Left lung (tissue), 10 donors: ENCODE measurements around the gene SLC25A6. TPM values are rescaled to one million over a fixed set of nuclear protein-coding genes. Genes with fewer than 3 reads are reported as not detected.

Experiments
- ATAC-seq: fragments of 200-7000 bp; cut with Tn5 transposase; one replicate; pipeline ENCODE4 v1.9.1; 2020; ENCODE audit warnings: moderate library complexity
- DNase-seq, 4 donors: peaks; one replicate each; pipeline ENCODE4 v3.0.0-alpha.2; 2013 to 2020
- H3K27ac ChIP-seq, 2 donors: fragments of 200-600 bp; sonication (generic) in 1 of 2; one replicate each; pipeline versions ENCODE4 v1.5.0 to v1.8.0; 2020 to 2021
- H3K27me3 ChIP-seq, 2 donors: fragments of 200-600 bp; sonication (generic) in 1 of 2; one replicate each; pipeline versions ENCODE4 v1.5.0 to v1.8.0; 2020 to 2021
- H3K36me3 ChIP-seq, 2 donors: fragments of 200-600 bp; sonication (generic) in 1 of 2; one replicate each; pipeline versions ENCODE4 v1.5.0 to v1.8.0; 2020 to 2021
- H3K4me1 ChIP-seq, 2 donors: fragments of 200-600 bp; one replicate each; pipeline ENCODE4 v1.8.0; 2021
- H3K4me3 ChIP-seq, 2 donors: fragments of 200-600 bp; sonication (generic) in 1 of 2; one replicate each; pipeline versions ENCODE4 v1.5.0 to v1.8.0; 2020 to 2021; ENCODE audit warnings: mild to moderate bottlenecking in 1 of 2
- H3K9me3 ChIP-seq, 2 donors: fragments of 200-600 bp; sonication (generic) in 1 of 2; one replicate each; pipeline versions ENCODE4 v1.5.0 to v1.8.0; 2020 to 2021
- CTCF ChIP-seq, 2 donors: fragments of 200-600 bp; sonication (generic) in 1 of 2; IDR thresholded peaks; one replicate each; pipeline versions ENCODE4 v1.5.0 to v1.8.0; 2021; ENCODE audit warnings: antibody characterized with exemption in 2 of 2
- intact Hi-C, 2 donors: fragments of 100-400 bp; cut with DNase I; formaldehyde crosslinking; loops; one replicate each; pipeline versions ENCODE4 v1.11.2 to v1.14.2; 2022
- polyA plus RNA-seq, 6 donors: library from polyadenylated mRNA; unstranded; fragments of 120-200 nt; gene quantifications; one replicate each; pipeline ENCODE4 v1.2.1, GENCODE V29; 2013; ENCODE audit not compliant: insufficient read length in 6 of 6
- total RNA-seq, 2 donors: library from RNA; stranded (reverse); fragmentation: NEBNext Ultra II Directional; extraction: Animal tissue kit (Norgen Biotek cat#: 25700); gene quantifications; one replicate each; pipeline ENCODE4 v1.2.1, GENCODE V29; 2021
- donor health status: DM: no; HTN: yes; CAD: no.
- donor health status: DM: no; HTN: no; CAD: no.

SLC25A6 gene
- total and polyA plus RNA-seq, 8 donors, result 285 to 559 (median 392) TPM

DNA sequence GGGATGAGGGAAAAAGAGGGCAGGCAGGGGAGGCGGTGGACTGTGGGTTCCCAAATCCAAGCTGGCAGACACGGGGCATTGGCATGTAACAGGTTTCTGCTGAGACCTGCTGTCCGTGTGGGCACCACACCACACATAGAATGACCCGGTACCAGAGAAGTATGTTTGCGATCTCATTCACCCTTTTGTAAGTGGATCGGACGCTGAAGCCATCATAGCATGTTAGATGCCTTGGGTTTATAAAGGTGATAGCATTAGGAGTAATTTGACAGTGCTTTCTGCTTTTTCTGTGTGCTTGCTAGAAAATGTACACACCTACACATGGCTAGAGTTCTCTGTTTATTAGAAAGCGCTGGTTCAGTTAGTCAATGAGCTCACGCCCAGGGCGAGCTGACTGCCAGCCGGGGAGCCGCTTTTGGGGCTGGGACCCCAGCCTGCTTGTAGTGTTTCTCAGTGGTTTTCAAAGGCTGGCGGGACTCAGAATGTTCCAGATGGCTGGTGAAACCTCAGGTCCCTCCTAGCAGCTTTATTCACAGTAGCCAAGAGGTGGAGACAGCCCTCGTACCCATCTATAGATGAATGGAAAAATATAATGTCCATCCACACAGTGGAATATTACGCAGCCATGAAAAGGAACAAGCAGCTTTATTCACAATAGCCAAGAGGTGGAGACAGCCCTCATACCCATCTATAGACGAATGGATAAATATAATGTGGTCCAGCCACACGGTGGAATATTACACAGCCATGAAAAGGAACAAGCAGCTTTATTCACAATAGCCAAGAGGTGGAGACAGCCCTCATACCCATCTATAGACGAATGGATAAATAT, 54.7 kb downstream of the SLC25A6 start:
- intact Hi-C loops, result no loop called here
- Histone ChIP-seq H3K4me1 (peaks cover 0 to 60% of the 10 kb centered on the region in 2 donors), H3K36me3 (peaks cover 0 to 4% of the 10 kb centered on the region in 2 donors), H3K27ac (peak overlapping the region; percentile 33 to 79), H3K27me3 (no peaks in the 10 kb centered on the region), H3K4me3 (peak overlapping the region; percentile 12 to 50), H3K9me3 (peaks cover 0 to 9% of the 10 kb centered on the region in 2 donors)
- no peak for TF ChIP-seq CTCF (IDR thresholded peaks at IDR 0.05)
- ATAC-seq, result peak; percentile 15
- peak in 1 of 4 donors; percentile 39 for DNase-seq

GRCh38 chrX:1336331-1336943, 55.5 kb downstream of the SLC25A6 start, which contains the start of gene IL3RA:
IL3RA (plus strand) TSS chrX:1336785; CDS start chrX:1341766, 4,981 bp downstream.
- DNase-seq (peak in 2 of 4 donors; percentile 79), ATAC-seq (peak; percentile 83)
- peaks cover 0 to 5% of the 10 kb centered on the region in 2 donors for H3K27me3 ChIP-seq
- intact Hi-C loops, result no loop called here
- H3K36me3 ChIP-seq, result peaks cover 0 to under 1% of the 10 kb centered on the region in 2 donors
- no peak for TF ChIP-seq CTCF (IDR thresholded peaks at IDR 0.05)
- peaks cover 0 to 54% of the 10 kb centered on the region in 2 donors for H3K4me1 ChIP-seq
- H3K9me3 ChIP-seq, result peaks cover 0 to 9% of the 10 kb centered on the region in 2 donors
- peak within 1 kb of the TSS; percentile 12 to 50 for H3K4me3 ChIP-seq
- peak within 1 kb of the TSS; percentile 33 to 79 for H3K27ac ChIP-seq

Other genes starting within 250 kb of the SLC25A6 start
- under 1 TPM; 0.17 to 0.58 TPM for gene CRLF2, start 179.5 kb downstream of the SLC25A6 start, total RNA-seq
- gene CRLF2, start 179.5 kb downstream of the SLC25A6 start, polyA plus RNA-seq, result under 1 TPM in 3 of 6 donors, not detected in 3; 0.08 to 0.11 (median 0.09) TPM
- gene CSF2RA, start 123.3 kb downstream of the SLC25A6 start, total RNA-seq, result 10 to 100 TPM; 13.5 to 47.6 TPM
- 1 to 10 TPM; 2.8 to 4.7 (median 3.5) TPM for gene CSF2RA, start 123.3 kb downstream of the SLC25A6 start, polyA plus RNA-seq
- 10 to 100 TPM; 13.9 to 24.4 TPM for gene IL3RA, start 55.3 kb downstream of the SLC25A6 start, total RNA-seq
- 10 to 100 TPM; 20.6 to 26.6 (median 25.2) TPM for gene IL3RA, start 55.3 kb downstream of the SLC25A6 start, polyA plus RNA-seq
- 10 to 100 TPM; 18.6 to 19.6 TPM for gene ASMTL, start 60.8 kb upstream of the SLC25A6 start, total RNA-seq
- 10 to 100 TPM; 19.2 to 32.0 (median 28.0) TPM for gene ASMTL, start 60.8 kb upstream of the SLC25A6 start, polyA plus RNA-seq
- 1 to 10 TPM; 1.5 to 6.9 TPM for gene P2RY8, start 145.1 kb upstream of the SLC25A6 start, total RNA-seq
- gene P2RY8, start 145.1 kb upstream of the SLC25A6 start, polyA plus RNA-seq, result under 1 TPM; 0.55 to 0.85 (median 0.60) TPM
- gene AKAP17A, start 199.5 kb upstream of the SLC25A6 start, total RNA-seq, result 10 to 100 TPM; 31.1 to 44.7 TPM
- 10 to 100 TPM; 33.3 to 49.7 (median 41.8) TPM for gene AKAP17A, start 199.5 kb upstream of the SLC25A6 start, polyA plus RNA-seq
- gene ASMT, start 222.9 kb upstream of the SLC25A6 start, total RNA-seq, result not detected
- under 1 TPM; 0.13 to 0.61 (median 0.38) TPM for gene ASMT, start 222.9 kb upstream of the SLC25A6 start, polyA plus RNA-seq